D341Med (cell line): Measurements from ENCODE around the gene TAF1C.
"Not testable (repeated sequence)": the region's sequence is repeated elsewhere in the genome, so short reads cannot be mapped to it uniquely, and the experiment has no call there.

Experiments used
- DNase-seq: peaks from one replicate; pipeline ENCODE4 v3.0.0; 2012; ENCODE audit warnings: low spot score

TAF1C gene

GRCh38 chr16:84186685-84187437 is at the start of gene TAF1C:
Gene TAF1C (minus strand): TSS chr16:84187057. CDS start chr16:84184988, 2,069 bp downstream.
- DNase-seq, result peak; percentile 96

DNA sequence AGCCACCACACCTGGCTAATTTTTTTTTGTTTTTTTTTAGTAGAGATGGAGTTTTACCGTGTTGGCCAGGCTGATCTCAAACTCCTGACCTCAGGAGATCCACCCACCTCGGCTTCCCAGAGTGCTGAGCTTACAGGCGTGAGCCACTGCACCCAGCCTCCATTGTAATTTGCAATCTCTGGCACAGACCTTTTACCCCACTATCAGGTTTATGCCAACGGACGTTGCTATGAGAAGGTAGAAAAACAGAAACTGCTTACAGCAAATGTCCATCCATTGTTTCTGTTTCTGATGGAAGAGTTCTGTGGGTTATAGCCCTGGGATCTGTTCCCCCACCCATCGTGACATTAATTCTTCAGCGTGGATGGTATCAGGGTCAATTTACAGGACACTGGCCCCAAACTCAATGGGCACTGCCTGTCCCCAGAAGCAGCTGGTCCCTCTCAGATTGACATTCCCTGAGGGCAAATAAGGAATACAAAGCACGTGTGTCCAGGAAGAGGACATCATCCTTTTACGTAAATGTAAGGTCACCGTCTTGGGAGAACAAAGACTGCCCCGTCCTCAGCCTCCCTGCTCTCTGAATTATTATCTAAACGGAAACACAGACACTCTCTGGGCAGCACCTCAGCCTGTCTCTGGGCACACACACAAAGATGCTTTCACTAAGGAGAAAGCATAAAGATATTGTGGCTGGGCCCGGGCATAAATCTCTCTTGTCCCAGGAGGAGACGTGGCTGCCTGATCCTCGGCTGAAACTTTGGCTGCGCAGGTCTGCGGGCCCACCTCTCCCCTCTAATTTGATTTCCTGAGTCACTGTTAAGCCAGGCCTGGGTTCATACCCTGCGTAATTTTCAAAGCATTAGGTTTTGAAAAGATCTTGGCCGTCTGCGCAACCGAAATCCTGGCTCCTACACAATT is 47.7 kb upstream of the TAF1C start:
- peak; percentile 48 for DNase-seq

DNA sequence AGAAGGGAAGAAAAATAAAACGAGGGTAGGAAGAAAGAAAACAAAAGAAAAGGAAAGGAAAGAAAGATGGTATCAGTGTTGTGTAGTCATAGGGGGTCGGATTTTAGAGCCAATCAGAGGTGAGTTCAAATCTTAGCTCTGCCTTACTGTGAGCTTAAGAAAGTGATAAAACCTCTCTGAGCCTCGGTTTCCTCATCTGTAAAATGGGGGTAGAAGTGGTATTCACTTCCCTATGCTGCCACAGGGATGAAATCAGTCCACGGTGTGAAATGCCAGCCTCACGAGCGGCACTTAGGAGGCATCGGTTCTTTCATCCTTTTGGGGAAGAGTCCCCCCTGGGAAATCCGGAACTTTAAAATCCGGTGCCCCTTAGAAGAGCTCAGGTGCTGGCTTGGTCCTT is 46.9 kb upstream of the TAF1C start:
- no peak for DNase-seq

DNA sequence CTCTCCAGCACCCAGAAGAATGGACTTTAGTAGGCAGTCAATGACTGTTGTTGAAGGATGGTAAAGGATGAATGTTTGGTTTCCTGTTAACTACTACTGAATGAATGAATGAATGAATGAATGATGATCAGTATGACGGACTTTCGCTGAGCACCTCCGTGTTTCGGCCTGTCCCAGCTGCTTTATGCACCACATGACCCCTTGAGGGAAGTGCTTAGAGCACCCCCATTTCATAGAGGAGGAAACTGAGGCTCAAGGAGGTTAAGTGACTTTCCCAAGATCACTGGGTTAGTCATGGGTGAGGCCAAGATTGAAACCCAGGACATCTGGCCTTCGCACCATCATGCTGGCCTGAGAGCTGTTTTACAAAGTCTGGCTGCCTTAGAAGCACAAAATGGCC is 46.1 kb upstream of the TAF1C start:
- no peak for DNase-seq

DNA sequence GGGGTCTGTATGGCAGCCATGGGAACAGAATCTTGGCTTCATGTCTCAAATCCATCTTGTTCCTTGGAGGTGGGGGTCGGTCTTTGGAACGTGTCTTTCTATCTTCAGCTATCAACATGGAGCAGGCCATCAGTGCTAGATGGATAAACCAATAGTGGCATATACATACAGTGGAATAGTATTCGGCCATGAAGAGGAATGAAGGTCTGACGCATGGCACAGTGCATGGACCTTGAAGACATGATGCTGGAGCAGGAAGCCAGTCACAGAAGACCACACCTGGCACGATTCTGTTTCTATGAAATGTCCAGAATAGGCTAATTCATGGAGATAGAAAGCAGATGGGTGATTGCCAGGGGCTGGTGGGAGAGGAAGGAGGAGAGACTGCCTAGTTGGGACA is 45.2 kb upstream of the TAF1C start:
- no peak for DNase-seq

- no peak for DNase-seq
Observed at GRCh38 chr16:84229471-84229870, 42.6 kb upstream of the TAF1C start.

DNA sequence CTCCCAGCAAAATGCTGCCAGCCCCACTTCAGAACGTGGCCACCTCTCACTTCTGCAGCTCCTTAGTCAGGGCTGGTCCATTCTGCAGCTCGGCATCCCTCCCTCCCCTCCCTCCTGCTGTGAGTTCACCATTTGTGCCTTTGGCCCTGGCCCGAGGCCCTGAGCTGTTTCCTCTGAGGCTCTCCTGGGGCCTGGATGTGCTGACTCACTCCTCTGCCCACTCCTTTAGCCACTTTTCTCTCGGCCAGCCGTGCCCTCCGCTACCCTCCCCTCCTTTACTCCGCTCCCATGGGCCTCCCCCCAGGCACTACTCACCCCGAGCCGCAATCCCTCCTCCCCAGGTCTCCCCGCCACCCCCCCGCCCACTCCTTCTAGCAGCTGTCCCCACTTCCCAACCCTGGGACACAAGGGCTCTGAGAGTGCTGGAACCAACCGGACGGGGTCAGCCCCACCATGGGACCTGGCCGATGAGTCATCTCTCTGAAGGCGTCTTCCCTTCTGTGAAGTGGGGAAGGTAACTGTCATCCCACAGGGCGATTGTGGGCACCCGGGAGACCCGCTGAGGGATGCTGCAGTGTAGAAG is 41.5 kb upstream of the TAF1C start:
- no peak for DNase-seq

GRCh38 chr16:84227548-84227947 is 40.7 kb upstream of the TAF1C start:
- no peak for DNase-seq

DNA sequence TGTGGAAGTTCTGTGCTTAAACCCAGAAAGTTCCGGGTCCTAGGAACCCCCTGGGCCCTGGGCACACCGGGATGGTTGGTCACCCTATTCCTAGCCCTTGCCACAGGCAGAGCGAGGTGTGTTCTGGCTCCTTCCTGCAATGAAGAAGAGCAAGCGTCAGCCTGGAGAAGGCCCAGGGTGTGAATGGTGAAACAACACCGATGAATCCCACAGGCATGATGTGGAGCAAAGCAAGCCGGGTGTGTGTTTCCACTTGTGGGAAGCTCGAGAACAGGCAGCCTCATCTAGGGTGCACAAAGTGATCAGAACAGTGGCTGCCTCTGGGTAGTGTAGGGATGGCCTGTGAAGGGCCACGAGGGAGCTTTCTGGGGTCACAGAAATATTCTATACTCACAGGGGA is 39.2 kb upstream of the TAF1C start:
- DNase-seq, result no peak

DNA sequence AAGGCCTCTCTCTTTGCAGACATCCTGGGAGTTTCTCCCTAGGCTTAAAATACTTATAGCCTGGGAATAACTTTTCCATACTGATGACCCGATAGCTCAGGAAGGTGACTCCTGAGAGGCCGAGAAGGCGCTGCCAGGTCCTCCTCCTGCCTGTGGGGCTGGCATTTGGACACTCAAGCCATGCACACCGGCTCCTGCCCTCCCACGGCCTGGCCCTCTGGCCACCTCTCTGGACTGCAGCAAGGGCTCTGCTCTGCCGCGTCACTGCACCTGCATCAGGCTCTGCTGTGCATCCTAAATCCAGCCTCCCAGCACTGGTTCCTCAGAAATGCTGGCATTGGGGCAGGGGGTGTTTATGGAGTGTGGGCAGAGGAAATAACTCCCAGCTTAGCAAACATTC is 38.7 kb upstream of the TAF1C start:
- no peak for DNase-seq

- no peak for DNase-seq
Observed at GRCh38 chr16:84225126-84225525, 38.3 kb upstream of the TAF1C start.

DNA sequence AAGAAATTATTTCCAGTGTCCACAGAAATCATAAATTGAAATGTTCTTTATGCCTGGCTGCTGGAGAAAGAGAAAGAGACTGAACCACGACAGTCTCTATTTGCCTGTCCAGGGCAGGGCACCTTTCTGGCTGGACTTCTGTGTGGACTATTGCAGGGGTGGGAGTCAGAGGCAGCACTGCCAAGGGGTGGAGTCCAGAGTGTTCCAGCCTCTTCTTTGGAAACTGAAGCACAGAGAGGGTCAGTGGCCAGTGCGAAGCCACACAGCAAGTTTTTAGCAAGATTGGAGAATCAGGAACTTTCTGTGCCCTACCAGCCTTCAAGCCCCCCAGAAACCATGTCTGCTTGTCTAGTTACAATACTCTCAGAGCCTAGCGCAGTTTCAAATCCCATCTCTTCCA is 37.7 kb upstream of the TAF1C start:
- no peak for DNase-seq

DNA sequence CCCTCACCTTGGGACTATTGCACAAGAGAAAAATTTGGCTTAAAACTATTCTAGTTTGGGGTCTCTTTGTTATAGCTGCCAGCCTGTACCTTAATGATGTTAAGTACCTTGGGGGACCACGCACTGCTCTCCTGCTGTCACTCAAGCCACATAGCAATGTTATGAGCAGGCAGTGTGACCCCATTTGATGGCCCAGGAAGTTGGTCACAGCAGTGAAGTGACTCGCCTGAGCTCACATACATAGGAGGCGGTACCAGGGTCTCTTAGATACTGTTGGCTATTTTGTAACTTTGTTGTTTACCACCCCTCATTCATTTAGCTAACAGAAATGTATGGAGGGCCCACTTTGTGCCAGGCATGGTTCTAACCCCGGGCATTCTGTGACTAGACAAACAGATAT is 36.6 kb upstream of the TAF1C start:
- DNase-seq, result no peak

DNA sequence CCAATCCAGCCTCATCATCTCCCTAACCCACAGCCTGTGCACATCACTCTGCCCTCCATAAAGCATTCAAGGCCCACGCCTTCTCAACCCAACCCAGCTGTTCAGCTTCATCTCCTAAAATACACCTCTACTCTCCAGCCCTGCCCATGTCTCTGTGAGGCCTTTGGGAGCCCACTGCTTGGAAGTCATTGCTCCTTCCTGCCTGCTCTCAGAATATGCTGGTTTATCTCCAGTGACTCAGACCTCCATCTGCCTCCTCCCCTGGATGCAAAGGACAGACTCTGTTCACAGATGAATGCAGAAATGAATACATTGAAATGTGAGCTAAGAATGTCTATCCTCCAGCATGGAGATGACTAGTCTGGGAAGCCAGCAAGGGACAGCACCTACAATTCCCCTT is 34.0 kb upstream of the TAF1C start:
- DNase-seq, result no peak

GRCh38 chr16:84218956-84219355 is 32.1 kb upstream of the TAF1C start:
- no peak for DNase-seq

- no peak for DNase-seq
Observed at GRCh38 chr16:84218176-84218823, 31.4 kb upstream of the TAF1C start.

DNA sequence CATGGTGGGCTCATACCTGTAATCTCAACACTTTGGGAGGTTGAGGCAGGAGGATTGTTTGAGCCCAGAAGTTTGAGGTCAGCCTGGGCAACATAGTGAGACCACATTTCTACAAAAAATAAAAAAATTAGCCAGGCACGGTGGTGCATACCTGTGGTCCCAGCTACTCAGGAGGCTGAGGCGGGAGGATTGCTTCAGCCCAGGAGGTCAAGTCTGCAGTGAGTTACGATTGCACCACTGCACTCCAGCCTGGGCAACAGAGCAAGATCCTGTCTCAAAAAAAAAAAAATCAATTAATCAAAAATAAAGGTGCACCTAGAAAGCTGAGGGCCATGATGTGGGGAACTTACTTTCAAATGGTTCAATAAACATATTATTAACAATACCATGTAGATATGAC is 29.3 kb upstream of the TAF1C start:
- not testable (repeated sequence) for DNase-seq

DNA sequence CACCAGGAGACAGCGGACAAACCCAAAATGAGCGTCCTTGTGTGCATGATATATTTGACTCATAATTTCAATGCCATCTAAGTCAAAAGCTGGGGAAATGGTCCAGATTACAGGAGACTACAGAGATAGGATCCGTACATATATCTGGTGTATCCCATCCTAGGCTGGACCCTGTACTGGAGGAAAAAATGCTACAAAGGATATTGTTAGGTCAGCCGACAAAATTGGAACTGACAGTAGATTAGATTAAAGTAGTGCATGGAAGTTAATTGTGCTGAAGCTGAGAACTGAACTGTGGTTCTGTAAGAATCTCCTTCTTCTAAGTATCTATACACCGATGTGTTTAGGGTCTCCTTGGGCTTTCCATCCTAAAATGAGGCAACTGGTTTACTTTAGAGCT is 28.7 kb upstream of the TAF1C start:
- no peak for DNase-seq

- DNase-seq, result no peak
Observed at GRCh38 chr16:84214451-84215066, 27.7 kb upstream of the TAF1C start.

GRCh38 chr16:84212631-84213030 is 25.8 kb upstream of the TAF1C start:
- DNase-seq, result no peak

GRCh38 chr16:84212154-84212553 is 25.3 kb upstream of the TAF1C start:
- no peak for DNase-seq

- no peak for DNase-seq
Observed at GRCh38 chr16:84209989-84210388, 23.1 kb upstream of the TAF1C start.
